Measurements from ENCODE around the gene MX2.
"Not testable (repeated sequence)": the region's sequence is repeated elsewhere in the genome, so short reads cannot be mapped to it uniquely, and the experiment has no call there.

- not testable (repeated sequence) for TF ChIP-seq CTCF (IDR thresholded peaks at IDR 0.05; ENCODE audit: poor library complexity, severe bottlenecking); EP300 (conservative IDR thresholded peaks at IDR 0.05; ENCODE audit: poor library complexity, severe bottlenecking)
These were observed 55.7 kb downstream of the MX2 start for GRCh38 chr21:41417505-41417904.

Data from neural cell (in vitro differentiated cells).